K562 (cell line): ENCODE measurements around the gene RBMS1. TPM values are rescaled to one million over a fixed set of nuclear protein-coding genes. Genes with fewer than 3 reads are reported as not detected.

Experiments
- ATAC-seq: fragments of 200-7000 bp; cut with Tn5 transposase; 3 replicates; pipeline ENCODE4 v1.9.1; 2020; ENCODE audit warnings: moderate library complexity
- BruUV-seq: library from RNA; stranded (reverse); fragments of 400-500 nt; replicated peaks from 2 replicates; lab custom pipeline; 2021; lab: Mats Ljungman, UMichigan
- CTCF ChIA-PET: fragments of 300-600 bp; formaldehyde crosslinking; extraction: SDS; loops from one replicate; lab custom pipeline; 2021; ENCODE audit warnings: low intra/inter-chr PET ratio; lab: Yijun Ruan, JAX
- POLR2A ChIA-PET: fragments of 300-600, 350-650 bp; sonication (Branson Sonifier 250); formaldehyde crosslinking; extraction: SDS; loops from one replicate; lab custom pipeline; 2021; ENCODE audit warnings: antibody characterized with exemption, inconsistent platforms; lab: Yijun Ruan, JAX
- DNase-seq, 4 experiments: peaks; one replicate each; pipeline versions ENCODE4 v3.0.0 to v3.0.0-alpha.2; 2011 to 2018; ENCODE audit warnings: low spot score in 3 of 4, mixed read lengths in 3 of 4; ENCODE audit errors: extremely low read depth in 1 of 4
- FAIRE-seq: peaks from 2 replicates; lab custom pipeline; 2011; peaks lifted over from hg19 to GRCh38; lab: Jason Lieb, UNC
- H2AFZ ChIP-seq: 2 replicates; pipeline ENCODE4 v1.6.0; 2011; ENCODE audit warnings: low read depth, low read length, control low read depth, inconsistent platforms
- H3K27ac ChIP-seq: fragments of 200-600 bp; 3 replicates; pipeline ENCODE4 v1.8.0; 2011; ENCODE audit warnings: low read depth, mild to moderate bottlenecking, control low read depth, inconsistent platforms, low read length, moderate library complexity, mixed read lengths; ENCODE audit errors: extremely low read depth
- H3K27me3 ChIP-seq, 2 experiments: fragments of 300-600 bp in 1 of 2; 2 replicates in 1 of 2; 3 replicates in 1 of 2; pipeline versions ENCODE4 v1.6.0 to v1.8.0; 2011; ENCODE audit warnings: inconsistent platforms in 2 of 2, low read length in 2 of 2, mild to moderate bottlenecking in 1 of 2, mixed read lengths in 1 of 2, moderate library complexity in 1 of 2; ENCODE audit not compliant: control insufficient read depth in 2 of 2, insufficient read depth in 2 of 2
- H3K36me3 ChIP-seq: fragments of 300-600 bp; 3 replicates; pipeline ENCODE4 v1.8.0; 2011; ENCODE audit warnings: mild to moderate bottlenecking, low read length, inconsistent platforms; ENCODE audit not compliant: control insufficient read depth, insufficient read depth
- H3K4me1 ChIP-seq, 2 experiments: fragments of 200-600 bp in 1 of 2; replicated peaks in 1 of 2; 2 replicates in 1 of 2; 3 replicates in 1 of 2; pipeline versions ENCODE4 v1.5.1 to v1.8.0; 2011; ENCODE audit warnings: inconsistent platforms in 2 of 2, low read length in 2 of 2, mild to moderate bottlenecking in 1 of 2, mixed read lengths in 1 of 2, moderate library complexity in 1 of 2; ENCODE audit not compliant: control insufficient read depth in 2 of 2, insufficient read depth in 2 of 2
- H3K4me2 ChIP-seq: 2 replicates; pipeline ENCODE4 v1.6.1; 2011; ENCODE audit warnings: low read length, control low read depth, inconsistent platforms, mixed read lengths; ENCODE audit not compliant: insufficient read depth
- H3K4me3 ChIP-seq: fragments of 200-600 bp; sonication (generic), shearing (Covaris generic); 2 replicates; pipeline ENCODE4 v1.5.1; 2016; ENCODE audit warnings: control low read depth, inconsistent platforms
- H3K79me2 ChIP-seq: fragments of 200-600 bp; 3 replicates; pipeline ENCODE4 v1.8.0; 2011; ENCODE audit warnings: low read length, inconsistent platforms; ENCODE audit not compliant: control insufficient read depth, insufficient read depth
- H3K9ac ChIP-seq, 2 experiments: 2 replicates each; pipeline versions ENCODE4 v1.6.0 to v1.6.1; 2011; ENCODE audit warnings: low read depth in 2 of 2, low read length in 2 of 2, control low read depth in 1 of 2, inconsistent platforms in 1 of 2, mild to moderate bottlenecking in 1 of 2, mixed read lengths in 1 of 2; ENCODE audit not compliant: insufficient read depth in 1 of 2
- H3K9me1 ChIP-seq: one replicate; pipeline ENCODE4 v1.6.0; 2011; ENCODE audit warnings: inconsistent platforms, mild to moderate bottlenecking, low read length, moderate library complexity; ENCODE audit not compliant: control insufficient read depth, insufficient read depth
- H3K9me3 ChIP-seq: replicated peaks from 2 replicates; pipeline ENCODE4 v1.5.1; 2011; ENCODE audit warnings: low read depth, low read length, inconsistent platforms; ENCODE audit not compliant: control insufficient read depth, insufficient read depth
- H4K20me1 ChIP-seq: replicated peaks from 2 replicates; pipeline ENCODE4 v1.6.1; 2011; ENCODE audit warnings: low read length, inconsistent platforms, mixed read lengths; ENCODE audit not compliant: control insufficient read depth, insufficient read depth
- CREB5 ChIP-seq: fragments of 250-450 bp; sonication (Bioruptor Pico); IDR thresholded peaks from 2 replicates; pipeline ENCODE4 v1.5.0; 2020; ENCODE audit warnings: mild to moderate bottlenecking
- E2F3 ChIP-seq: fragments of 250-450 bp; sonication (Bioruptor Pico); IDR thresholded peaks from 2 replicates; pipeline ENCODE4 v1.4.0; 2020; ENCODE audit warnings: mild to moderate bottlenecking
- EHMT2 ChIP-seq: fragments of 450-650 bp; IDR thresholded peaks from 2 replicates; pipeline ENCODE4 v1.6.1; 2018; ENCODE audit warnings: antibody characterized with exemption
- ELF2 ChIP-seq: fragments of 250-450 bp; sonication (Bioruptor Pico); IDR thresholded peaks from 2 replicates; pipeline ENCODE4 v1.5.0; 2021; ENCODE audit warnings: mild to moderate bottlenecking
- HDAC2 ChIP-seq: fragments of 450-650 bp; IDR thresholded peaks from 2 replicates; pipeline ENCODE4 v1.6.1; 2016; ENCODE audit warnings: mild to moderate bottlenecking
- HIVEP1 ChIP-seq: fragments of 250-450 bp; sonication (Bioruptor Pico); IDR thresholded peaks from 2 replicates; pipeline ENCODE4 v1.4.0; 2020; ENCODE audit warnings: mild to moderate bottlenecking
- HNRNPLL ChIP-seq: fragments of 200-400 bp; formaldehyde crosslinking; IDR thresholded peaks from 2 replicates; pipeline ENCODE4 v1.6.1; 2017; ENCODE audit warnings: low read length, low read depth, mild to moderate bottlenecking; ENCODE audit not compliant: poor library complexity, severe bottlenecking
- MBD2 ChIP-seq: sonication (generic); IDR thresholded peaks from 2 replicates; pipeline ENCODE4 v1.6.1; 2016; ENCODE audit warnings: low read depth, borderline replicate concordance
- MXD1 ChIP-seq: fragments of 250-450 bp; sonication (Bioruptor Pico); IDR thresholded peaks from 2 replicates; pipeline ENCODE4 v1.8.0; 2021; ENCODE audit warnings: borderline replicate concordance, mild to moderate bottlenecking, moderate library complexity; ENCODE audit not compliant: poor library complexity, severe bottlenecking
- POLR3G ChIP-seq: IDR thresholded peaks from 2 replicates; pipeline ENCODE4 v1.6.1; 2011; ENCODE audit not compliant: insufficient read length, insufficient replicate concordance; ENCODE audit errors: extremely low read depth
- SIN3B ChIP-seq: fragments of 450-650 bp; IDR thresholded peaks from 2 replicates; pipeline ENCODE4 v1.6.1; 2017; ENCODE audit warnings: low read depth, mild to moderate bottlenecking, moderate library complexity
- SLC30A9 ChIP-seq: fragments of 250-450 bp; sonication (Bioruptor Pico); IDR thresholded peaks from 2 replicates; pipeline ENCODE4 v1.8.0; 2022; ENCODE audit warnings: mild to moderate bottlenecking, moderate library complexity
- SMARCA5 ChIP-seq: fragments of 450-650 bp; IDR thresholded peaks from 2 replicates; pipeline ENCODE4 v1.6.1; 2016
- TCF15 ChIP-seq: fragments of 250-450 bp; sonication (Bioruptor Pico); IDR thresholded peaks from 2 replicates; pipeline ENCODE4 v1.8.0; 2022; ENCODE audit warnings: moderate library complexity, mild to moderate bottlenecking, inconsistent platforms
- TFAM ChIP-seq: fragments of 250-450 bp; sonication (Bioruptor Pico); conservative IDR thresholded peaks from 2 replicates; pipeline ENCODE4 v1.5.0; 2021; ENCODE audit warnings: mild to moderate bottlenecking, moderate library complexity
- THRAP3 ChIP-seq: fragments of 450-650 bp; IDR thresholded peaks from 2 replicates; pipeline ENCODE4 v1.6.1; 2016; ENCODE audit warnings: mild to moderate bottlenecking, inconsistent platforms, borderline replicate concordance
- ZNF3 ChIP-seq: fragments of 250-450 bp; sonication (Bioruptor Pico); IDR thresholded peaks from 2 replicates; pipeline ENCODE4 v1.5.0; 2021; ENCODE audit warnings: mild to moderate bottlenecking, moderate library complexity
- ZNF354B ChIP-seq: fragments of 250-450 bp; sonication (Bioruptor Pico); IDR thresholded peaks from 2 replicates; pipeline ENCODE4 v1.4.0; 2020
- WGBS: fragments of 100-300 bp; shearing (Covaris generic); methylation state at CpG from one replicate; pipeline ENCODE4 v1.1.6; 2016; ENCODE audit warnings: low coverage, mixed read lengths; ENCODE audit not compliant: insufficient coverage; ENCODE audit errors: missing lambda C conversion rate; 5-methylcytosine and 5-hydroxymethylcytosine counted together
- in situ Hi-C: fragments of 300-500 bp; cut with MboI; formaldehyde crosslinking; loops from 4 replicates; pipeline ENCODE4 v1.15.0; 2018; ENCODE audit warnings: inconsistent platforms, mixed read lengths
- intact Hi-C: fragments of 100-400 bp; cut with micrococcal nuclease; formaldehyde crosslinking; loops from 2 replicates; pipeline ENCODE4 v1.14.2; 2022
- polyA plus RNA-seq, 8 experiments: library from polyadenylated mRNA; depleted of rRNA in 4 of 8; stranded (reverse) in 5 of 8; unstranded in 3 of 8; fragments of >200 nt; fragmentation: Nextera tagmentation in 2 of 8; fragmentation: Illumina TruSeq in 1 of 8; extraction: Ambion mirVana in 2 of 8; extraction: Trizol in 1 of 8; gene quantifications; 2 replicates each; pipeline versions ENCODE4 v1.2.1 to v1.2.3, GENCODE V29; 2011 to 2014; ENCODE audit warnings: inconsistent platforms in 1 of 8, missing spikeins in 1 of 8
- total RNA-seq, 7 experiments: library from RNA; depleted of rRNA in 6 of 7; stranded (reverse); fragments of >200 nt in 6 of 7; fragmentation: Illumina TruSeq in 2 of 7; extraction: Trizol in 2 of 7; gene quantifications; 2 replicates each; pipeline versions ENCODE4 v1.2.1 to v1.2.3, GENCODE V29; 2011 to 2021; ENCODE audit warnings: low replicate concordance in 1 of 7

Gene RBMS1
- total and polyA plus RNA-seq, 9 of the 15 experiments (the other 6 are each of a cell fraction or from before 2014, with no cell fraction given), result 0.04 to 0.31 (median 0.09) TPM; not detected in 6

GRCh38 chr2:160406591-160407392 is 86.8 kb downstream of the RBMS1 start:
- Histone ChIP-seq H4K20me1 (no peaks in the 10 kb centered on the region), H3K79me2 (no peaks in the 10 kb centered on the region), H3K4me3 (no peak overlapping the region), H3K4me2 (no peak overlapping the region; the same call in 1 of the 2 replicates), H3K9me3 (no peaks in the 10 kb centered on the region), H3K27ac (no peak overlapping the region), H3K9ac (no peak overlapping the region), H3K4me1 (peaks cover 0 to 10% of the 10 kb centered on the region in 2 experiments; a peak in 2 of 5 replicates), H3K9me1 (no peaks in the 10 kb centered on the region), H3K36me3 (no peaks in the 10 kb centered on the region), H2AFZ (no peak overlapping the region), H3K27me3 (peaks cover 10 to 15% of the 10 kb centered on the region in 2 experiments; a peak in 3 of 5 replicates)
- POLR2A ChIA-PET, result no interaction called here
- DNase-seq (no peak), FAIRE-seq (no peak), ATAC-seq (no peak; the same call in 1 of the 3 replicates)
- intact Hi-C loops (no loop called here), in situ Hi-C loops (no loop called here)
- no TSS peak for BruUV-seq
- CTCF ChIA-PET, result no interaction called here
- no peak for TF ChIP-seq ZNF354B
- no peak for TF ChIP-seq THRAP3
- TF ChIP-seq E2F3 (CRISPR knock-in tag), result no peak
- no peak for TF ChIP-seq ELF2 (CRISPR knock-in tag)
- no peak for TF ChIP-seq HIVEP1 (CRISPR knock-in tag)
- TF ChIP-seq HDAC2, result no peak
- no peak for TF ChIP-seq MBD2
- TF ChIP-seq ZNF3, result no peak
- TF ChIP-seq MXD1, result no peak
- no peak for TF ChIP-seq CREB5
- TF ChIP-seq HNRNPLL, result no peak
- TF ChIP-seq SLC30A9 (CRISPR knock-in tag), result no peak
- TF ChIP-seq POLR3G, result no peak
- no peak for TF ChIP-seq EHMT2
- no peak for TF ChIP-seq SMARCA5
- no peak for TF ChIP-seq SIN3B
- no peak for TF ChIP-seq TCF15 (CRISPR knock-in tag)
- TF ChIP-seq TFAM (CRISPR knock-in tag), result no peak
- WGBS, result 11% methylated on average over 20 of the region's 39 CpGs
